Glutamatergic neuron (in vitro differentiated cells): ENCODE data around the gene NTM. TPM values are rescaled to one million over a fixed set of nuclear protein-coding genes. Genes with fewer than 3 reads are reported as not detected.

Source experiments
- DNase-seq: peaks from one replicate; pipeline ENCODE4 v3.0.0; 2022
- H3K27ac Mint-ChIP-seq: one replicate; pipeline ENCODE4 v1.8.0; 2020; ENCODE audit warnings: mild to moderate bottlenecking, mixed read lengths, inconsistent platforms; ENCODE audit not compliant: unreplicated experiment
- H3K27me3 Mint-ChIP-seq: one replicate; pipeline ENCODE4 v1.8.0; 2020; ENCODE audit warnings: mild to moderate bottlenecking, moderate library complexity, mixed read lengths, inconsistent platforms; ENCODE audit not compliant: unreplicated experiment
- H3K36me3 Mint-ChIP-seq: one replicate; pipeline ENCODE4 v1.8.0; 2020; ENCODE audit warnings: mild to moderate bottlenecking, mixed read lengths, inconsistent platforms; ENCODE audit not compliant: unreplicated experiment
- H3K4me1 Mint-ChIP-seq: one replicate; pipeline ENCODE4 v1.8.0; 2020; ENCODE audit warnings: mild to moderate bottlenecking, low read depth, mixed read lengths, inconsistent platforms; ENCODE audit not compliant: unreplicated experiment
- H3K4me3 Mint-ChIP-seq: one replicate; pipeline ENCODE4 v1.8.0; 2020; ENCODE audit warnings: mild to moderate bottlenecking, mixed read lengths, inconsistent platforms; ENCODE audit not compliant: unreplicated experiment
- H3K9me3 Mint-ChIP-seq: one replicate; pipeline ENCODE4 v1.8.0; 2020; ENCODE audit warnings: mild to moderate bottlenecking, moderate library complexity, mixed read lengths, inconsistent platforms; ENCODE audit not compliant: unreplicated experiment
- total RNA-seq: library from RNA; stranded (reverse); fragmentation: NEBNext Ultra II Directional; extraction: Animal tissue kit (Norgen Biotek cat#: 25700); gene quantifications from one replicate; pipeline ENCODE4 v1.2.1, GENCODE V29; 2021; ENCODE audit not compliant: unreplicated experiment
- TF ChIP-seq, protein P1 (sequence below): fragments of 200-600 bp; sonication (generic); IDR thresholded peaks from one replicate; pipeline ENCODE4 v1.5.0; 2021; ENCODE audit not compliant: partially characterized antibody, unreplicated experiment

NTM gene
- total RNA-seq, 1 donor from 2014 or later, result 1.2 TPM

DNA sequence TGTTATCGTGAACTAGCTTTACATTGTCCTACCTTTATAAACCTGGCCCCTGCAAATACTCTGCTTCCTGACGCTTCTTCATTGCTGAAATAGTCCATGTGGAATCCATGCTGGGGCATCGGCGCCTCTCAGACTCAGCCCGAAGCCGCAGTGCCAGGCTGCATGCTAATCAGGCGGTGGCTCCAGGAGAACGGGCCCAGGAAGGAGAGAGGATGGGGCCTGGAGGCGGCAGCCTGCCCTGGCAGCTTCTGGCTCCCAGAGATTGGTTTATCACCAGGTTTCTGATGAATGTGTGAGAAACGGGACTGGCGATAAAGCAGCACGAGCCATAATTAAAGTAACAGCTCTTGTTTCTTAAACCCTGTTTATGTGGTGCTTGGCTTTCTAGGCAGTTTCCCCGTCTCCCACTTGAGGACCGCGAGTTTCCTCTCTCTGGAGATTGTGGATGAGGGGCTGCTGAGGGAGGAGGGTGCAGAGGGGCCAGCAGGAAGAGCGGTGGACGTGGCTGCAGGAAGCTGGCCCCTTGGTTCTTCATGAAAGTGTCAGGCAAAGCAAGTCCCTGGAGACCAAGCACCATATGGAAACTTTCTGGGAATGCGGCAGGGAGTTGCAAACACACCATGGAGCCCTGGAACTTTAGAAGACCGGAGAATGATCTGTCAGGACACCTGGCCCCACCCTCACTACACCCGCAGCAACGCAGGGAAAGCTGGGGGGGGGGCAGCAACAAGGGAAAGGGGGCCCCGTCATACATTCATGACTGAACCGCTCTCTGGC, 93.4 kb downstream of the NTM start:
- peaks cover 7% of the 10 kb centered on the region for H3K27me3 Mint-ChIP-seq
- H3K4me3 Mint-ChIP-seq, result peak overlapping the region; percentile 79
- peaks cover 51% of the 10 kb centered on the region for H3K4me1 Mint-ChIP-seq
- peaks cover 6% of the 10 kb centered on the region for H3K9me3 Mint-ChIP-seq
- peak; percentile 35 for DNase-seq
- no peaks in the 10 kb centered on the region for H3K36me3 Mint-ChIP-seq
- TF ChIP-seq, protein P1, sequence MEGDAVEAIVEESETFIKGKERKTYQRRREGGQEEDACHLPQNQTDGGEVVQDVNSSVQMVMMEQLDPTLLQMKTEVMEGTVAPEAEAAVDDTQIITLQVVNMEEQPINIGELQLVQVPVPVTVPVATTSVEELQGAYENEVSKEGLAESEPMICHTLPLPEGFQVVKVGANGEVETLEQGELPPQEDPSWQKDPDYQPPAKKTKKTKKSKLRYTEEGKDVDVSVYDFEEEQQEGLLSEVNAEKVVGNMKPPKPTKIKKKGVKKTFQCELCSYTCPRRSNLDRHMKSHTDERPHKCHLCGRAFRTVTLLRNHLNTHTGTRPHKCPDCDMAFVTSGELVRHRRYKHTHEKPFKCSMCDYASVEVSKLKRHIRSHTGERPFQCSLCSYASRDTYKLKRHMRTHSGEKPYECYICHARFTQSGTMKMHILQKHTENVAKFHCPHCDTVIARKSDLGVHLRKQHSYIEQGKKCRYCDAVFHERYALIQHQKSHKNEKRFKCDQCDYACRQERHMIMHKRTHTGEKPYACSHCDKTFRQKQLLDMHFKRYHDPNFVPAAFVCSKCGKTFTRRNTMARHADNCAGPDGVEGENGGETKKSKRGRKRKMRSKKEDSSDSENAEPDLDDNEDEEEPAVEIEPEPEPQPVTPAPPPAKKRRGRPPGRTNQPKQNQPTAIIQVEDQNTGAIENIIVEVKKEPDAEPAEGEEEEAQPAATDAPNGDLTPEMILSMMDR, result no peak
- H3K27ac Mint-ChIP-seq, result peak overlapping the region; percentile 80

DNA sequence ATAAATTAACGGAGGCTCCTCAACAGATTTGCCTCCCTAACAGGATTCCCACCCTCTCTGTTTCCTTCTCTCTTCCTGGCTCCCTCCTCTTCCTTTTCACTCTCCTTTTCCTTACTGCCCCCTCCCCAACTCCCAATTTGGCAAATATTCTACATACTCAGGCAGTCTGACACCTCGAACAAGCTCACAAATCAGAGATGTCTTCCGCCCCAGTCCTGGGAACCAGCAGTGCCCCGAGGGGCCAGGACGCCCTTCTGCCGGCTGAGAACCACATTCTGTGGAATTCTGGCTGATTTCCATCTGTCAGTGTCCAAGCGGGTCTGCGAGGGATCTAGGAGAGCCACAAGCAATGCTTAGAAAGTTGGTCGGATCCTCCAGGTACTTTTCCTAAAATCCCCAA, 94.0 kb downstream of the NTM start:
- Mint-ChIP-seq H3K4me3 (peak overlapping the region; percentile 74), H3K27me3 (peaks cover 7% of the 10 kb centered on the region), H3K4me1 (peaks cover 49% of the 10 kb centered on the region), H3K27ac (peak overlapping the region; percentile 80), H3K9me3 (peaks cover 6% of the 10 kb centered on the region), H3K36me3 (no peaks in the 10 kb centered on the region)
- TF ChIP-seq, protein P1, result no peak
- peak; percentile 60 for DNase-seq

DNA sequence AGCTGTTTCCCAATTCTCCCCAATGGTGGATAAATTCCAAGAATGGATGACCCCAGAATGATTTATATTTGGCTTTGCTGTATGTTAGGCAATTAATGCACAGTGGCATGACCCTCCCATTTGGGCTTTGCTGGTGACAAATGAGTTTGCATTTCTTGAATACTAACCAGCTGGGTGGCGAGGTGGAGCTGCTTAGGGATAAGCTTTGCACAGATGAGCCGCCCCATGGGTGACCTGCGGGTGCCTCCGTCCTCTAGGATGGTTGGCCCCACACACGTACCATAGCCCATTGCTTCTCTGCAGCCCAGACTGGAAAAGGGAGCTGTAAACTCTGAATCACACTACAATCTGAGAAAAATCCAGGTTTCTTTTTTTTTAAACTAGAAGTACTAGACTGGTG, 94.6 kb downstream of the NTM start:
- peak overlapping the region; percentile 74 for H3K4me3 Mint-ChIP-seq
- H3K9me3 Mint-ChIP-seq, result peaks cover 6% of the 10 kb centered on the region
- H3K4me1 Mint-ChIP-seq, result peaks cover 49% of the 10 kb centered on the region

DNA sequence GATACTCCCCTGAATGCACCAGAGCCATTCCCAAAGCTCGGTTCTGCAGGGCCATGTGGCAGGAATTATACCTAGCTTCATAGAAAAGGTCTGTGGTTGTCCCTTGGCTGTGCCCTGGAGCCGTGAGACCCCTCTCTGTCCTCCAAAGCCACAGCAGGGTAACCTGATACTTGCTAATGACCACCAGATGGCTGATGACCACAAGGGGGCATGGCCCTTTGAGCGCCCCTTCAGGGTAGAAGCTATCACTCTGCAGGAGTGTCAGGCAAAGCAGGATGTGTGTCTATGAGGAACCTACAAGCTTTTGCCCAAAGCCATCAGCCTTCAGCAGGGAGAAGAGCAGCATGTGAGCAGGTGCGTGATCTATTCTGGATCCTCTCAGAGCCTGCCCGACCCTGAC, 95.3 kb downstream of the NTM start:
- H3K27ac Mint-ChIP-seq, result peak overlapping the region; percentile 80

More for the DNA sequence above, 94.6 kb downstream of the NTM start:
- peaks cover 7% of the 10 kb centered on the region for H3K27me3 Mint-ChIP-seq
- peak overlapping the region; percentile 80 for H3K27ac Mint-ChIP-seq
- DNase-seq, result no peak
- H3K36me3 Mint-ChIP-seq, result no peaks in the 10 kb centered on the region
- TF ChIP-seq, protein P1, result no peak

More for the DNA sequence above, 95.3 kb downstream of the NTM start:
- peaks cover 6% of the 10 kb centered on the region for H3K9me3 Mint-ChIP-seq
- peak; percentile 56 for DNase-seq
- no peaks in the 10 kb centered on the region for H3K36me3 Mint-ChIP-seq
- peaks cover 49% of the 10 kb centered on the region for H3K4me1 Mint-ChIP-seq
- TF ChIP-seq, protein P1, result peak; percentile 49
- H3K27me3 Mint-ChIP-seq, result peaks cover 7% of the 10 kb centered on the region
- peak overlapping the region; percentile 31 for H3K4me3 Mint-ChIP-seq
